ENCODE measurements around the gene MAP3K5.

DNA sequence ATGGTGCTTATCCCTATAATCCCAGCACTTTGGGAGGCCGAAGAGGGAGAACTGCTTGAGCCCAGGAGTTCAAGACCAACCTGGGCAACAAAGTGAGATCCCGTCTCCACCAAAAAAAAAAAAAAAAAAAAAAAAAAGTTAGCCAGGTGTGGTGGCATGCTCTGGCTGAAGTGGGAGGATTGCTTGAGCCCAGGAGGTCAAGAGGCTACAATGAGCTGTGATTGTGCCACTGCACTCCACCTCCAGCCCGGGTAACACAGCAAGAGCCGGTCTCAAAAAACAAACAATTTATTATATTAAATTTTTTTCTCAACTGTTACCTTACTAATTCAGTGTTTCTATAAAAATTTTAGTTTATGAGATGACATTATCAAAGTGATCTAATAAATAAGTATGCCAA, 156.7 kb downstream of the MAP3K5 start:
- TF ChIP-seq, protein P1, sequence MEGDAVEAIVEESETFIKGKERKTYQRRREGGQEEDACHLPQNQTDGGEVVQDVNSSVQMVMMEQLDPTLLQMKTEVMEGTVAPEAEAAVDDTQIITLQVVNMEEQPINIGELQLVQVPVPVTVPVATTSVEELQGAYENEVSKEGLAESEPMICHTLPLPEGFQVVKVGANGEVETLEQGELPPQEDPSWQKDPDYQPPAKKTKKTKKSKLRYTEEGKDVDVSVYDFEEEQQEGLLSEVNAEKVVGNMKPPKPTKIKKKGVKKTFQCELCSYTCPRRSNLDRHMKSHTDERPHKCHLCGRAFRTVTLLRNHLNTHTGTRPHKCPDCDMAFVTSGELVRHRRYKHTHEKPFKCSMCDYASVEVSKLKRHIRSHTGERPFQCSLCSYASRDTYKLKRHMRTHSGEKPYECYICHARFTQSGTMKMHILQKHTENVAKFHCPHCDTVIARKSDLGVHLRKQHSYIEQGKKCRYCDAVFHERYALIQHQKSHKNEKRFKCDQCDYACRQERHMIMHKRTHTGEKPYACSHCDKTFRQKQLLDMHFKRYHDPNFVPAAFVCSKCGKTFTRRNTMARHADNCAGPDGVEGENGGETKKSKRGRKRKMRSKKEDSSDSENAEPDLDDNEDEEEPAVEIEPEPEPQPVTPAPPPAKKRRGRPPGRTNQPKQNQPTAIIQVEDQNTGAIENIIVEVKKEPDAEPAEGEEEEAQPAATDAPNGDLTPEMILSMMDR (IDR thresholded peaks at IDR 0.05): no peak
- no peak for TF ChIP-seq POLR2A (IDR thresholded peaks at IDR 0.05)

Data from adrenal gland (tissue), 5 donors.